IPS-NIHi11 (cell line): ENCODE data around the gene DLK1.

Experiments
- DNase-seq: peaks from one replicate; pipeline ENCODE4 v3.0.0; 2012; ENCODE audit warnings: mixed read lengths, low spot score

The DLK1 gene

GRCh38 chr14:100777818-100778525 is 51.3 kb downstream of the DLK1 start:
- DNase-seq, result peak; percentile 8

GRCh38 chr14:100778526-100778882 is 51.8 kb downstream of the DLK1 start:
- peak; percentile 3 for DNase-seq

GRCh38 chr14:100778951-100779690 is 52.4 kb downstream of the DLK1 start:
- DNase-seq, result peak; percentile 10

- peak; percentile 3 for DNase-seq
Measured at GRCh38 chr14:100779691-100780080, 53.0 kb downstream of the DLK1 start.

- no peak for DNase-seq
Measured at GRCh38 chr14:100780246-100780645, 53.6 kb downstream of the DLK1 start.

DNA sequence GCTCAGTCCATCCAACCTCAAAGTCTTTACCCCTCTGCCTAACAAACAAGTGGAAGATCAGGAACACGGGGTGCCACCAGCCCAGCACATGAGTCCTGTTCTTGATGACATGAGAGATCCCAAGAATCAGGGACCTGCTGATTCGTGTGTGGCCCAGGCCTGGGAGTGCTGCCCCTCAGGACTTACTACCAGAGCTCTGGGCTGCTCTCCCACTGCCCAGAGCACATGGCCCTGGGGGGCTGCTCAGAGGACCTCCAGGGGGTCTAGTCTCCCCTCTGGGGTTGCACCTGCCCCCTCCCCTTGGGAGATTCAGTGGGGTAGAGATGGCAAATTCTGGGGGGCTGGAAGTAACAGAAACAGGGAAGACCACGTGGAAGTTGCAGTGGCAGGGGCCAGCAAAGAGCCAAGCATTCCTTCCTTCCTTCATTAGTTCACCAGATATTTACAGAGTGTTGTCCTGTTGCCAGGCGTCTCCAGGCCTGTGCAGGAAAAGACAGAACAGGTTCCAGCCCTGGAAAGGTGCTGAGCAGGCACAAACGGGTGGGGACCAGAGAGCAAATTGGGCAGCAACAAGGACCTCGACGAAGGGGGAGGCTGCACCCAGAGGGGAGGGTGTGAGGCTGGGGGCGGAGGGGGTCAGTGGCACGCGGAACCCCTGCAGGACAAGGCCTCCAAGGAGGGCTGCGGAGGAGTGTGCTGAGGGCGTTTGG is 54.1 kb downstream of the DLK1 start:
- peak; percentile 4 for DNase-seq

DNA sequence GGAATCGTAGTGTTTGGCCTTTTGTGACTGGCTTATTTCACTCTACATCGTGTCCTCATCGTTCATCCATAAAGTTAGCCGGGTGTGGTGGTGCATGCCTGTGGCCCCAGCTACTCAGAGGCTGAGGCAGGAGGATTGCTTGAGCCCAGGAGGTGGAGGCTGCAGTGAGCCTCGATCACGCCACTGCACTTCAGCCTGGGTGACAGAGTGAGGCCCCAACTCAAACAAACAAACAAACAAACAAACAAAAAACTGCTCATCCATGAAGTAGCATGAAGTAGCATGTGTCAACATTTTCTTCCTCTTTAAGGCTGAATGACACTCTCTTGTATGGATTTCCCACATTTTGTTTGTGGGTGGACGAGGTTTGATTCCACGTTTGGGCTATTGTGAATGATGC is 55.3 kb downstream of the DLK1 start:
- no peak for DNase-seq

DNA sequence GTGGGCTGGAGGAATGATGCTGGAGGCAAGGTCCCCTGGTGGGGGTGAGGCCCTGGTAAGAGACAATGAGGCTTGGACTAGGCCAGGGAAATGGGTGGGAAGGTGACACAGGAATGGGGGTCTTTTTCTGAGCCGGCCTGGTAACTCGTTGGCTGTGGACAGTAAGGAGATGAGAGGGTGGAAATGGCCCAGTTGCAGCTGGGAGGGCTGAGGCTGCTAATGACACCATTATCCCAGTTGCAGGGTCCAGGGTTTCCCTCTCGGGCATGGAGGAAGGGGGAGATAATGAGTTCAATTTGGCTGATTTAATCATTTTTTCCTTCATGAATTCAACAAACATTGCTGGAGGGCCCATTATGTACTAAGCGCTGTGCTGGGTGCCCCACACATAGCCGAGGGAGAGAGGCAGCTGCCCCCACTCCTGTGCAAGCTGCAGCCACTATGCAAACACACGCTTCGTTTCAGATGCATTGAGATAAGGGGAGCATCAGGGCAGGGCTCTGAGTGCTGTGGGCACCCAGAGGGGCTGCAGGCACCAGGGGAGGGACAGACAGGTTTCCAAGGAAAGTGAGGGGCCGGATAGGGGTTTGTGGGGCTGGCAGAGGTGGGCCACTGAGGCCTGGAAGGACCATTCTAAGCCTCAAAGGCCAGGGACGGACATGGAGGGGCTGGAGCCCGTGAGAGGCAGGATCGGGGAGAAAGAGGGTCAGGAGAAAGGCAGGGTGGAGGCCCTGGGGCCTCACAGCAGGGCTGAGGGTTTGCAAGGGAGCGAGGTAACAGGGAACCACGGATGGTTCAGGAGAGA is 56.0 kb downstream of the DLK1 start:
- no peak for DNase-seq

- no peak for DNase-seq
Measured at GRCh38 chr14:100783630-100784370, 57.1 kb downstream of the DLK1 start.

DNA sequence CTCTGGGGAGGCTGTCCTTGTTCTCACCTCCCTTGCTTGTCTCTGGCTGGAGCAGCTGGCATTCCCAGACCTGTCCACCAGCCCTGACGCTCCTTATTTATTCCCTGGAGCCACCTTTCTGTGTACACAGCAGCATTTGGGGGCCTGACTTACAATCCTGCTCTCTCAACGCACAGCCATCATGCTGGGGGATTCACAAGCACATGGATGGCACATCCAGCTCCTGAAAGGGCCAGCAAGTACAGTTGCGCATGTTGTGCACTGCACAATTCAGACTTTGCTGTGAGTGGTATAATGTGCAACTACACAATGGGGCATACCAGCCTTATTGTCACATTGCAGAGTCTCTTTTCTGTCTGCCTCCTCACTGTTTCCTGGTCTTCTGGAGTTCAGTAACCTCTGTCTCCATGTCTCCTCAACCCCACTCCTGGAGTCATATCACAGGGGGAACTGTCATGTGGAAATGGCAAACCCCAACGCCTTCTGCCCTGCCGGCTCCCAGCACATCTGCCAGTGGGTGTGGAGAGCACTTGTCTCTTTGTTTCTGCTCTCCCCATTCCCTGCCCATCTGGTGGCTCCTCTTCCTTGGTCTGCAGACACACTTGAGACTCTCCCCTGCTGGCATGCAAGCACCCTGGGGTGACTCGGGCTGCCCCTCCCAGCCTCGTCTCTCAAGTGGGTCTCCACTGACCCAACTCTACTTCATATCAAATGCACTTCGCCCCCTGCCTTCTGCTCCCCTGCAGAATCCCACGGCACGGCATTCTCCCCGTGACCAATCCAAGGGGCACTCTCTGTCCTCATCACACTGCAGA is 58.0 kb downstream of the DLK1 start:
- DNase-seq, result no peak

DNA sequence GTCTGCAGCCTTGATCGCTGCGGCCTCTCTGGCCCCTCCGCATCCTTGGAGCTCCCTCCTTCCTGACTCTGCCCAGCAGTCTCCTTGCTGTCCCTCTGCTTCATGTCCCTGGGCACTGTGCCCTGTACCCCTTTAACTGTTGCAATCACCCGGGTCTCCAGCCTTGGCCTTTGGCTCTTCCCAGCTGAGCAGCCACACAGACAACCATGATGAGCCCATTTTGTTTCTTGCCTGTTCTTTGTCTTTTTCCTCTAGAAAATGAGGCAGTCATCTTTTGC is 58.6 kb downstream of the DLK1 start:
- no peak for DNase-seq

DNA sequence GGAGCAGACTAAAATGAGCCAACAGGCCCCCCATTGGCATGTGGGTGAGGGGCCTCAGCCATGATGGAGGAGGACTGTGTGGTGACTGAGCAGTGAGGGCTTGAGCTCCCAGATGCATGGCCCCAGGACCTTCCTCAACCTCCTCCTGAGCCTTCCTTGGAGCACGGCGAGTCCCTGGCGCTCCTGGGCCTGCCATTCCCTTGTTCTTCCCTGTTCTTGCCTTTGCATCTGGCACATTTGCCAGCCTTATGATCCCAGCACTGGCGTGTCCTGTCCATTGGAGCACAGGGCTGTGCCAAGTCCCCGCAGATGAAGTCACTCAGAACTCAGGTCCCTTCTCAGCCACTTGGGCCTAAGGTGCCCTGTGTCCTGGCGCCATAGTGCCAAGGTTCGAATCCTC is 58.9 kb downstream of the DLK1 start:
- DNase-seq, result no peak

GRCh38 chr14:100786131-100786530 is 59.4 kb downstream of the DLK1 start:
- DNase-seq, result no peak

GRCh38 chr14:100786576-100787219 is 60.0 kb downstream of the DLK1 start:
- no peak for DNase-seq

- DNase-seq, result no peak
Measured at GRCh38 chr14:100787659-100788058, 61.0 kb downstream of the DLK1 start.
